Breast epithelium (tissue), 4 donors: ENCODE results near the gene ISCA2. TPM values are rescaled to one million over a fixed set of nuclear protein-coding genes. Genes with fewer than 3 reads are reported as not detected.
A peak's percentile ranks its signal among the peaks of the same experiment; 100 is the strongest.

Experiments used
- DNase-seq, 2 donors: peaks; one replicate each; pipeline ENCODE4 v3.0.0-alpha.2; 2019; ENCODE audit warnings: low spot score in 2 of 2
- H3K27ac ChIP-seq, 2 donors: fragments of 200-600 bp; sonication (generic) in 1 of 2; one replicate each; pipeline ENCODE4 v1.5.1; 2016 to 2019; ENCODE audit warnings: mild to moderate bottlenecking in 1 of 2
- H3K27me3 ChIP-seq, 2 donors: fragments of 200-600 bp; sonication (generic) in 1 of 2; one replicate each; pipeline versions ENCODE4 v1.5.1 to v1.6.0; 2017 to 2019; ENCODE audit warnings: control low read depth in 1 of 2, mild to moderate bottlenecking in 1 of 2
- H3K36me3 ChIP-seq: fragments of 200-600 bp; one replicate; pipeline ENCODE4 v1.5.1; 2019
- H3K4me1 ChIP-seq, 2 donors: fragments of 200-600 bp; sonication (generic); one replicate each; pipeline ENCODE4 v1.5.1; 2016 to 2019; ENCODE audit warnings: control low read depth in 1 of 2
- H3K4me3 ChIP-seq, 3 donors: fragments of 200-600 bp; sonication (generic); 1 replicate in 2 of 3; 2 replicates in 1 of 3; pipeline ENCODE4 v1.5.1; 2016 to 2019; ENCODE audit warnings: mild to moderate bottlenecking in 3 of 3, moderate library complexity in 2 of 3
- H3K9me3 ChIP-seq, 2 donors: fragments of 200-600 bp; sonication (generic) in 1 of 2; one replicate each; pipeline ENCODE4 v1.5.1; 2016 to 2019; ENCODE audit warnings: control low read depth in 1 of 2
- CTCF ChIP-seq, 3 donors: fragments of 450-650 bp; IDR thresholded peaks; one replicate each; pipeline ENCODE4 v1.5.1; 2016 to 2017; ENCODE audit warnings: antibody characterized with exemption in 3 of 3, mild to moderate bottlenecking in 3 of 3, moderate library complexity in 3 of 3
- POLR2A ChIP-seq: fragments of 450-650 bp; IDR thresholded peaks from one replicate; pipeline ENCODE4 v1.6.1; 2016; ENCODE audit warnings: antibody characterized with exemption, mild to moderate bottlenecking, moderate library complexity
- POLR2AphosphoS5 ChIP-seq, 3 donors: sonication (generic); formaldehyde crosslinking; IDR thresholded peaks; one replicate each; pipeline ENCODE4 v1.6.1; 2017; ENCODE audit warnings: antibody characterized with exemption in 3 of 3
- intact Hi-C: fragments of 100-400 bp; cut with DNase I; formaldehyde crosslinking; loops from one replicate; pipeline ENCODE4 v1.15.1; 2023; ENCODE audit warnings: low total_unique reads
- total RNA-seq, 3 donors: library from RNA; depleted of rRNA; stranded (reverse); fragments of >200 nt; gene quantifications; one replicate each; pipeline ENCODE4 v1.1.0, GENCODE V29; 2016

Gene ISCA2
- total RNA-seq, 3 donors from 2014 or later, result 17.3 to 31.8 (median 21.3) TPM

GRCh38 chr14:74491956-74492775 is 1.4 kb upstream of the ISCA2 start:
- Histone ChIP-seq H3K36me3 (no peaks in the 10 kb centered on the region), H3K9me3 (no peaks in the 10 kb centered on the region), H3K4me3 (peak overlapping the region; percentile 88 to 94 (median 92)), H3K27me3 (no peaks in the 10 kb centered on the region), H3K27ac (peak overlapping the region; percentile 77 to 92), H3K4me1 (peaks cover 0 to 13% of the 10 kb centered on the region in 2 donors)
- no peak for DNase-seq
- no peak for TF ChIP-seq CTCF (IDR thresholded peaks at IDR 0.05)
- TF ChIP-seq POLR2A, result no peak
- no peak for TF ChIP-seq POLR2AphosphoS5 (IDR thresholded peaks at IDR 0.05)
- intact Hi-C loops, result no loop called here

- no peak for DNase-seq
- intact Hi-C loops, result no loop called here
Measured at GRCh38 chr14:74492776-74493342, 706 bp upstream of the ISCA2 start, which contains the start of gene NPC2. NPC2 (minus strand) TSS chr14:74493305; CDS start chr14:74493274, 31 bp downstream.

GRCh38 chr14:74495356-74495755 is 1.8 kb downstream of the ISCA2 start:
- no peak overlapping the region for H3K27ac ChIP-seq
- peaks cover 0 to 6% of the 10 kb centered on the region in 2 donors for H3K4me1 ChIP-seq
- DNase-seq, result no peak
- TF ChIP-seq POLR2A (no peak), POLR2AphosphoS5 (IDR thresholded peaks at IDR 0.05) (no peak), CTCF (IDR thresholded peaks at IDR 0.05) (no peak)
- H3K4me3 ChIP-seq, result no peak overlapping the region
- H3K9me3 ChIP-seq, result no peaks in the 10 kb centered on the region
- intact Hi-C loops, result no loop called here
- no peaks in the 10 kb centered on the region for H3K27me3 ChIP-seq
- no peaks in the 10 kb centered on the region for H3K36me3 ChIP-seq

More at GRCh38 chr14:74492776-74493342, 706 bp upstream of the ISCA2 start, which contains the start of gene NPC2:
- peak within 1 kb of the TSS; percentile 88 to 94 (median 92) for H3K4me3 ChIP-seq
- no peaks in the 10 kb centered on the region for H3K27me3 ChIP-seq
- H3K36me3 ChIP-seq, result no peaks in the 10 kb centered on the region
- peaks cover 0 to 13% of the 10 kb centered on the region in 2 donors for H3K4me1 ChIP-seq
- H3K27ac ChIP-seq, result peak within 1 kb of the TSS; percentile 92 to 98
- peak; percentile 55 to 83 (median 68) for TF ChIP-seq POLR2AphosphoS5 (IDR thresholded peaks at IDR 0.05)
- no peak for TF ChIP-seq CTCF (IDR thresholded peaks at IDR 0.05)
- TF ChIP-seq POLR2A, result peak; percentile 42
- no peaks in the 10 kb centered on the region for H3K9me3 ChIP-seq

GRCh38 chr14:74500417-74501134 is 7.0 kb downstream of the ISCA2 start:
- intact Hi-C loops, result no loop called here
- Histone ChIP-seq H3K4me1 (no peaks in the 10 kb centered on the region), H3K36me3 (no peaks in the 10 kb centered on the region), H3K27me3 (no peaks in the 10 kb centered on the region), H3K9me3 (no peaks in the 10 kb centered on the region), H3K4me3 (no peak overlapping the region), H3K27ac (peak overlapping the region; percentile 9 to 52)
- TF ChIP-seq POLR2AphosphoS5 (IDR thresholded peaks at IDR 0.05), result no peak
- TF ChIP-seq POLR2A, result no peak
- no peak for TF ChIP-seq CTCF (IDR thresholded peaks at IDR 0.05)
- no peak for DNase-seq
